ENCODE results near the gene MYO7A.

The MYO7A gene

DNA sequence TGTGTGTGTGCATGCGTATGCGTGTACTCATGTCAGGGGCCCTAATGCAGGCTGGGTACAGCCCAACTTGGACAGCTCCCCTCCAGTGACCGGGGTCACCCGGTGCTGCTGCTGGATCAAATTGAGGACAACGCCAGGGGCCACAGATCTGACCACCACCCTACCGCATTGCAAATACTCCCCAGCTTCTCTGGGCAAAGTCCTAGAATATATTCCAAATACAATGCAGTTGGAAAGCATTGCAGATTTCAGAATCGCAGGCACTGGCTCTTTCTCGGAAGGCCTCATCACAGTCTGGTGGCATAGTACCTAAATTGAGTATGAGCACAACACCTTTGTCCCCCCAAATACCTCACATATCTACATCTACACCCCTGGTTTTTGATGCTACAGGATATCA, 43.2 kb downstream of the MYO7A start:
- Histone ChIP-seq H3K9me3 (ENCODE audit: control insufficient read depth, insufficient read depth, low read length) (no peaks in the 10 kb centered on the region), H3K27me3 (ENCODE audit: control insufficient read depth, low read length) (no peaks in the 10 kb centered on the region), H3K9me2 (replicated peaks; ENCODE audit: control insufficient read depth, low read length) (no peaks in the 10 kb centered on the region), H3K4me3 (ENCODE audit: low read length) (no peak overlapping the region), H3K4me1 (ENCODE audit: control insufficient read depth, low read length) (peaks cover 9% of the 10 kb centered on the region), H3K27ac (ENCODE audit: low read depth, low read length) (no peak overlapping the region), H3K4me2 (ENCODE audit: low read length) (no peak overlapping the region), H4K20me1 (ENCODE audit: control insufficient read depth, insufficient read depth, low read depth, low read length) (no peaks in the 10 kb centered on the region), H3F3A (ENCODE audit: control insufficient read depth, insufficient read depth) (no peaks in the 10 kb centered on the region), H3K36me3 (ENCODE audit: control insufficient read depth, low read length) (no peaks in the 10 kb centered on the region), H3K79me2 (ENCODE audit: control insufficient read depth, low read length) (no peaks in the 10 kb centered on the region)
- TF ChIP-seq, protein P1, sequence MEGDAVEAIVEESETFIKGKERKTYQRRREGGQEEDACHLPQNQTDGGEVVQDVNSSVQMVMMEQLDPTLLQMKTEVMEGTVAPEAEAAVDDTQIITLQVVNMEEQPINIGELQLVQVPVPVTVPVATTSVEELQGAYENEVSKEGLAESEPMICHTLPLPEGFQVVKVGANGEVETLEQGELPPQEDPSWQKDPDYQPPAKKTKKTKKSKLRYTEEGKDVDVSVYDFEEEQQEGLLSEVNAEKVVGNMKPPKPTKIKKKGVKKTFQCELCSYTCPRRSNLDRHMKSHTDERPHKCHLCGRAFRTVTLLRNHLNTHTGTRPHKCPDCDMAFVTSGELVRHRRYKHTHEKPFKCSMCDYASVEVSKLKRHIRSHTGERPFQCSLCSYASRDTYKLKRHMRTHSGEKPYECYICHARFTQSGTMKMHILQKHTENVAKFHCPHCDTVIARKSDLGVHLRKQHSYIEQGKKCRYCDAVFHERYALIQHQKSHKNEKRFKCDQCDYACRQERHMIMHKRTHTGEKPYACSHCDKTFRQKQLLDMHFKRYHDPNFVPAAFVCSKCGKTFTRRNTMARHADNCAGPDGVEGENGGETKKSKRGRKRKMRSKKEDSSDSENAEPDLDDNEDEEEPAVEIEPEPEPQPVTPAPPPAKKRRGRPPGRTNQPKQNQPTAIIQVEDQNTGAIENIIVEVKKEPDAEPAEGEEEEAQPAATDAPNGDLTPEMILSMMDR (IDR thresholded peaks at IDR 0.05; ENCODE audit: low read depth, low read length, poor library complexity, severe bottlenecking): no peak
- TF ChIP-seq EZH2phosphoT487 (IDR thresholded peaks at IDR 0.05; ENCODE audit: borderline replicate concordance, low read length): no peak

DNA sequence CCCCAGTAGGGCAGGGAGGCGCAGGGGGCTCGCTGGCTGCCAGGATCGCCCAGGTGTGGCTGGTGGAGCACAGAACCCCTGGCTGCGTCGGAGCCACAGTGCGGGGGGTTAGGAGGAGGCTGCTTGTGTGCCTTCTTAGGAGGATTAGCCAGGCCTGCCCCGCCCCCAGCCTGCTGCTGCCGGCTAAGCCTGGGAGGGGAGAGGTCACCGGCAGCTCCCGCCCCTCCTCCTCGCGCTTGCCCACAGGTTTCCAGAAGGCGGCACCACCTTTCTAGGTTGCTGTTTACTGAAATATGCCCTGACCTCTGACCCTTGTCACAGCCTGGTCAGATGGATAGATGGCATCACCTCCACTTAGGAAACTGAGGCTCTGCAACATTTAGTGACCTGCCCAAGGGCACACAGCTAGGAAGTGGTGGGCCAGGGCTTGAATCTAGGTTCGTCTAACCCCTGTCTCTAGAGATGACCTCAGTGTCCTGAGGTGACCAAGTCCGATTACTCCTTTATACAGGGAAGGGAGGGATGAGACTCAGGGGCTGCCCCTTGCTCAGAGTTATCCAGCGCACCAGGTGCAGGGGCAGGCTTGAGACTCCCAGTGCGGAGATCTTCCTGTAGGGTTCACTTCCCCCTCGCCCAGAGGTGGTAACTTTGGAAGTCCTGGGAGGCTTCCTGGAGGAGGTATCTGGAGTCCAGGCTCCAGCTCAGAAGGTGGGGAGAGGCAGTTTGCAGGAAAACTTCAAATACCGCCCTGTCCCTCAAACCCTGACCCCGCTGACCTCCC, 44.0 kb downstream of the MYO7A start:
- Histone ChIP-seq H3K27ac (ENCODE audit: low read depth, low read length) (no peak overlapping the region), H3F3A (ENCODE audit: control insufficient read depth, insufficient read depth) (no peaks in the 10 kb centered on the region), H3K4me2 (ENCODE audit: low read length) (no peak overlapping the region), H3K9me3 (ENCODE audit: control insufficient read depth, insufficient read depth, low read length) (no peaks in the 10 kb centered on the region), H3K36me3 (ENCODE audit: control insufficient read depth, low read length) (no peaks in the 10 kb centered on the region), H3K9me2 (replicated peaks; ENCODE audit: control insufficient read depth, low read length) (no peaks in the 10 kb centered on the region), H4K20me1 (ENCODE audit: control insufficient read depth, insufficient read depth, low read depth, low read length) (no peaks in the 10 kb centered on the region), H3K79me2 (ENCODE audit: control insufficient read depth, low read length) (no peaks in the 10 kb centered on the region), H3K4me1 (ENCODE audit: control insufficient read depth, low read length) (peaks cover 10% of the 10 kb centered on the region), H3K27me3 (ENCODE audit: control insufficient read depth, low read length) (no peaks in the 10 kb centered on the region), H3K4me3 (ENCODE audit: low read length) (no peak overlapping the region)
- TF ChIP-seq, protein P1 (IDR thresholded peaks at IDR 0.05; ENCODE audit: low read depth, low read length, poor library complexity, severe bottlenecking): no peak
- no peak for TF ChIP-seq EZH2phosphoT487 (IDR thresholded peaks at IDR 0.05; ENCODE audit: borderline replicate concordance, low read length)

DNA sequence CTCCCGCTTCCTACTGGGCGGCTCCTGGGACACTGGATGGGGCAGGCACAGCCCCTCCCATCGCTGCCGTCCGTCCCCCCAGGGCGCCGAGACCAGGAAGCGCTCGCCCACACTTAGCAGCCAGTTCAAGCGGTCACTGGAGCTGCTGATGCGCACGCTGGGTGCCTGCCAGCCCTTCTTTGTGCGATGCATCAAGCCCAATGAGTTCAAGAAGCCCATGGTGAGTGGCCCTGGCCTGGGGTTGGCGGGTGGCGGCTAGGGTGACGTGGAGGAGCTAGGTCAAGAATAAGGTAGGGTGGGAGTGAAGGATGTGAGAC, 44.6 kb downstream of the MYO7A start:
- Histone ChIP-seq H3K9me3 (ENCODE audit: control insufficient read depth, insufficient read depth, low read length) (no peaks in the 10 kb centered on the region), H3K27ac (ENCODE audit: low read depth, low read length) (no peak overlapping the region), H4K20me1 (ENCODE audit: control insufficient read depth, insufficient read depth, low read depth, low read length) (no peaks in the 10 kb centered on the region), H3K36me3 (ENCODE audit: control insufficient read depth, low read length) (no peaks in the 10 kb centered on the region), H3F3A (ENCODE audit: control insufficient read depth, insufficient read depth) (no peaks in the 10 kb centered on the region), H3K79me2 (ENCODE audit: control insufficient read depth, low read length) (no peaks in the 10 kb centered on the region), H3K27me3 (ENCODE audit: control insufficient read depth, low read length) (no peaks in the 10 kb centered on the region), H3K4me1 (ENCODE audit: control insufficient read depth, low read length) (peaks cover 10% of the 10 kb centered on the region), H3K9me2 (replicated peaks; ENCODE audit: control insufficient read depth, low read length) (no peaks in the 10 kb centered on the region), H3K4me3 (ENCODE audit: low read length) (no peak overlapping the region), H3K4me2 (ENCODE audit: low read length) (no peak overlapping the region)
- TF ChIP-seq, protein P1 (IDR thresholded peaks at IDR 0.05; ENCODE audit: low read depth, low read length, poor library complexity, severe bottlenecking): no peak
